Esophagus squamous epithelium (tissue), 5 donors: ENCODE results near the gene CCDC146. TPM values are rescaled to one million over a fixed set of nuclear protein-coding genes. Genes with fewer than 3 reads are reported as not detected.
"Not testable (repeated sequence)": the region's sequence is repeated elsewhere in the genome, so short reads cannot be mapped to it uniquely, and the experiment has no call there.

ENCODE experiments used
- DNase-seq: peaks from one replicate; lab custom pipeline; 2025; lab: John Stamatoyannopoulos, UW
- H3K27ac ChIP-seq, 4 donors: fragments of 200-600 bp; sonication (generic); one replicate each; pipeline ENCODE4 v1.5.1; 2016 to 2019; ENCODE audit warnings: mild to moderate bottlenecking in 1 of 4
- H3K27me3 ChIP-seq, 4 donors: fragments of 200-600 bp; sonication (generic); 1 replicate in 3 of 4; 2 replicates in 1 of 4; pipeline versions ENCODE4 v1.5.1 to v1.6.0; 2017 to 2021; ENCODE audit warnings: antibody characterized with exemption in 1 of 4
- H3K36me3 ChIP-seq, 3 donors: fragments of 200-600 bp; sonication (generic); one replicate each; pipeline ENCODE4 v1.5.1; 2016 to 2019
- H3K4me1 ChIP-seq, 3 donors: fragments of 200-600 bp; sonication (generic); one replicate each; pipeline ENCODE4 v1.5.1; 2017 to 2019
- H3K4me3 ChIP-seq, 4 donors: fragments of 200-600 bp; sonication (generic); 1 replicate in 3 of 4; 2 replicates in 1 of 4; pipeline ENCODE4 v1.5.1; 2016 to 2019; ENCODE audit warnings: mild to moderate bottlenecking in 2 of 4, moderate library complexity in 1 of 4
- H3K9me3 ChIP-seq, 3 donors: fragments of 200-600 bp; sonication (generic); one replicate each; pipeline ENCODE4 v1.5.1; 2016 to 2019
- CTCF ChIP-seq, 6 experiments: fragments of 450-650 bp in 4 of 6; fragments of 200-600 bp in 2 of 6; sonication (generic) in 2 of 6; IDR thresholded peaks; one replicate each; pipeline ENCODE4 v1.5.1; 2016 to 2019; ENCODE audit warnings: antibody characterized with exemption in 6 of 6, mild to moderate bottlenecking in 4 of 6, moderate library complexity in 4 of 6
- POLR2A ChIP-seq, 4 donors: fragments of 450-650 bp; IDR thresholded peaks; one replicate each; pipeline ENCODE4 v1.6.1; 2017; ENCODE audit warnings: antibody characterized with exemption in 4 of 4, mild to moderate bottlenecking in 4 of 4, moderate library complexity in 3 of 4
- WGBS, 2 donors: methylation state at CpG; one replicate each; pipeline ENCODE4 v1.1.5; 2018; 5-methylcytosine and 5-hydroxymethylcytosine counted together
- intact Hi-C: fragments of 100-400 bp; cut with DNase I; formaldehyde crosslinking; loops from one replicate; pipeline ENCODE4 v1.15.0; 2022
- total RNA-seq, 4 donors: library from RNA; depleted of rRNA; stranded (reverse); fragments of >200 nt; gene quantifications; one replicate each; pipeline ENCODE4 v1.1.0, GENCODE V29; 2016
- donor health status: DM: yes; HTN: yes; CAD: no.

Gene CCDC146
- total RNA-seq, 4 donors from 2014 or later: 4.6 to 25.0 (median 7.6) TPM

DNA sequence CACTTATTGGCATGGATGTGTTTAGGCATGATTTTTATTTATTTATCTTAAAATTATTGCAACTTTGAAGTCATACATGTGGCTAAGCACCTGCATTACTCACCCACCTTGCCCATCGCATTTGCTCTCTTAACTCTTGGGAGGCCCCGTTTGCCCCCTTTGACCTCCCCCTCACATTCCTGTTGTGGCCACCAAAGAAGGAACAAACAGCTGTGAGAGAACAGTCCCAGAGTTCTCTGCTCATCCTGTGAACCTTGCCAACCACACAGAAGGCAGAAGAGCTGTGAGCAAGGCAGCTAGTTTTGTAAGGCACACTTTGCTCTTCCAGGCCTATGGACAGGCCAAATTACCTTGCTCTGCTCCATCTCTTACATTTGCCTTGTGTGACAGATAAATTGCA, 100.8 kb downstream of the CCDC146 start:
- H3K27me3 ChIP-seq: no peaks in the 10 kb centered on the region
- 54 to 69% methylated on average over 2 of the region's 2 CpGs for WGBS, 2 donors
- no peak for DNase-seq

DNA sequence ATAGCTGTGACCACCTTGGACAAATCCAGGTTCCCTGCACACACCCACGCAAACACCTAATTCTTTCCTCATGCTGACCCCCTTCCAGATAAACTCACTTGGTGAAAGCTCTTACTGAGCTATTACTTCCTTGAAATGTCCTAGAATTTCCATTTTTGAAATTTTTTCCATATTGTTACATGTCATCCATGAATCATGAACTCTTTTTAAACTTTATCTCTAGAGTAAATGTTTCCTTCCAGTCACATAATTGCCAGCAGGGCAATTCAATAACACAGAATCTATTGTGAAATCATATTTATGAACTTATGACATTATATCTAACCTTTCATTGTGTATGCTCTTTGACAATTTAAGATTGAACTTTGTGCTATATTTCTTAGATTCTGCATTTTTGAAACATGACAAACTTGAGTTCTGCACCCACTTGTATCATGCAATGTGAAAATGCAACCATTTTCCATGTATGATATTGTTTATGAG, 104.0 kb downstream of the CCDC146 start:
- no peak overlapping the region for H3K27ac ChIP-seq
- no peak for TF ChIP-seq POLR2A (IDR thresholded peaks at IDR 0.05)
- TF ChIP-seq CTCF (IDR thresholded peaks at IDR 0.05): no peak
- WGBS, 2 donors: 88 to 100% methylated on average over 1 of the region's 1 CpG
- H3K9me3 ChIP-seq: no peaks in the 10 kb centered on the region
- H3K4me3 ChIP-seq: no peak overlapping the region
- H3K36me3 ChIP-seq: peaks cover 0 to under 1% (median 0%) of the 10 kb centered on the region in 3 donors
- no peaks in the 10 kb centered on the region for H3K4me1 ChIP-seq
- no peaks in the 10 kb centered on the region for H3K27me3 ChIP-seq
- no peak for DNase-seq
- intact Hi-C loops: no loop called here

More for the DNA sequence above, 100.8 kb downstream of the CCDC146 start:
- peaks cover 0 to 8% (median 0%) of the 10 kb centered on the region in 3 donors for H3K36me3 ChIP-seq
- TF ChIP-seq POLR2A (IDR thresholded peaks at IDR 0.05) (no peak), CTCF (IDR thresholded peaks at IDR 0.05) (no peak)
- H3K4me1 ChIP-seq: no peaks in the 10 kb centered on the region
- intact Hi-C loops: no loop called here
- H3K27ac ChIP-seq: no peak overlapping the region
- H3K9me3 ChIP-seq: no peaks in the 10 kb centered on the region
- H3K4me3 ChIP-seq: no peak overlapping the region

GRCh38 chr7:77228795-77229194, 106.4 kb downstream of the CCDC146 start:
- H3K4me1 ChIP-seq, intact Hi-C loops, H3K4me3 ChIP-seq, H3K27me3 ChIP-seq, H3K27ac ChIP-seq, H3K9me3 ChIP-seq, H3K36me3 ChIP-seq, DNase-seq: not testable (repeated sequence)

DNA sequence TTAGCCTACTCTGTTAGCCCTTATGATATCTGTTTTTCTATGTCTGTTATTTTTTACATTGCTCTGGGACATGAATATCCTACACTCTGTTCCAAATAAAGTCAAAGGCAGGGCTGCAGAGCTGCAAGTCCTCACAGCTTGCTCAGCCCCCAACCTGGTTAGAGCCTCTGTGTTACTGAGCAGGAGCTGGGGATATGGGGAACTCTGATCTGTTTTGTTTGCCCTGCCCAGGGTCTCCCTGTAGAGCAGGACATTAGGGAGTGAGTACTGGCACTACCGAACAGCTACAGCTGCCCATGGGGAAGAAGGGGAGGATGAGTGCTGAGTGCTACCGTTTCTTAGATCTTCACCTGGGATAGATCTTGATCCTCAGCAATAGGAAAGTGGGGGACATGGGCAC, 110.1 kb downstream of the CCDC146 start:
- H3K4me1 ChIP-seq: no peaks in the 10 kb centered on the region
- WGBS, 2 donors: 86 to 100% methylated on average over 2 of the region's 2 CpGs
- no peak for TF ChIP-seq CTCF (IDR thresholded peaks at IDR 0.05)
- TF ChIP-seq POLR2A (IDR thresholded peaks at IDR 0.05): no peak
- no peaks in the 10 kb centered on the region for H3K27me3 ChIP-seq
- no peak for DNase-seq
- H3K4me3 ChIP-seq: no peak overlapping the region
- no peak overlapping the region for H3K27ac ChIP-seq
- intact Hi-C loops: no loop called here
- H3K36me3 ChIP-seq: peaks cover 0 to 9% (median 0%) of the 10 kb centered on the region in 3 donors
- no peaks in the 10 kb centered on the region for H3K9me3 ChIP-seq

- H3K4me3 ChIP-seq: no peak overlapping the region
- peaks cover 0 to 21% (median 0%) of the 10 kb centered on the region in 3 donors for H3K36me3 ChIP-seq
- no peak for TF ChIP-seq POLR2A (IDR thresholded peaks at IDR 0.05)
- no peak for TF ChIP-seq CTCF (IDR thresholded peaks at IDR 0.05)
- H3K27ac ChIP-seq: no peak overlapping the region
- H3K27me3 ChIP-seq: no peaks in the 10 kb centered on the region
- 92 to 98% methylated on average over 2 of the region's 2 CpGs for WGBS, 2 donors
- intact Hi-C loops: no loop called here
- H3K9me3 ChIP-seq: no peaks in the 10 kb centered on the region
- DNase-seq: no peak
- H3K4me1 ChIP-seq: no peaks in the 10 kb centered on the region
These were observed 112.9 kb downstream of the CCDC146 start for GRCh38 chr7:77235276-77235675.

- TF ChIP-seq CTCF (IDR thresholded peaks at IDR 0.05): no peak
- peak in 1 of 4 donors; percentile 7 for TF ChIP-seq POLR2A (IDR thresholded peaks at IDR 0.05)
- no peaks in the 10 kb centered on the region for H3K4me1 ChIP-seq
- no peaks in the 10 kb centered on the region for H3K9me3 ChIP-seq
- no peaks in the 10 kb centered on the region for H3K27me3 ChIP-seq
- intact Hi-C loops: no loop called here
- DNase-seq: no peak
- H3K27ac ChIP-seq: no peak overlapping the region
- 76 to 82% methylated on average over 2 of the region's 2 CpGs for WGBS, 2 donors
- H3K36me3 ChIP-seq: peaks cover 0 to 38% (median 0%) of the 10 kb centered on the region in 3 donors
- no peak overlapping the region for H3K4me3 ChIP-seq
These were observed 116.3 kb downstream of the CCDC146 start for GRCh38 chr7:77238703-77239136.
